Hematopoietic multipotent progenitor cell treated with erythropoietin and hydrocortisone succinate and interleukin-3 and kit ligand, for 17 days (in vitro differentiated cells): ENCODE measurements around the gene TBCEL.
A peak's percentile ranks its signal among the peaks of the same experiment; 100 is the strongest.

Experiments
- DNase-seq: peaks from one replicate; pipeline ENCODE4 v3.0.0-alpha.2; 2015; ENCODE audit warnings: low spot score

Gene TBCEL

DNA sequence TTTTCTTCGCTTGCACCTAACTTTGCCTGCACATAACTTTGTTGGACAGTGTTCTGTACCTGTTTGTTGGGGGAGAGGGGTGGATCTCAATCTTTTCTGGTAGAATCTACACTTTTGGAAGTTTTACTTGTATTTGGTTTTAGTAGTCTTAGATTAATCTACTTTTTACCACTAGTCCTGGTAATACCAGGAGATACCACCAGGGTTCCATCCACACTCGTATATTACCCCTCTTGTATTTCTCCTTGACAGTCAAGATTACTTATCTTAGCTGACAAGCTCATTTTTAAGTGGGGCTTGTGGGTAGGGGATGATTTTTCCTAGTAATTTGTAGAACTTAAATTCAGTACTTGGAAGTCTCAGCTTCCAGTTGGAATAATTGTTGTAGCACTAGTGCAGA lies 39.8 kb downstream of the TBCEL start:
- peak; percentile 36 for DNase-seq

- no peak for DNase-seq
Observed at GRCh38 chr11:121066623-121067022, 42.7 kb downstream of the TBCEL start.

- DNase-seq = no peak
Observed at GRCh38 chr11:121067026-121067425, 43.1 kb downstream of the TBCEL start.

- DNase-seq = no peak
Observed at GRCh38 chr11:121067453-121067852, 43.6 kb downstream of the TBCEL start.

GRCh38 chr11:121067962-121068647 lies 44.2 kb downstream of the TBCEL start:
- DNase-seq = no peak

GRCh38 chr11:121068787-121069186 lies 44.9 kb downstream of the TBCEL start:
- no peak for DNase-seq

DNA sequence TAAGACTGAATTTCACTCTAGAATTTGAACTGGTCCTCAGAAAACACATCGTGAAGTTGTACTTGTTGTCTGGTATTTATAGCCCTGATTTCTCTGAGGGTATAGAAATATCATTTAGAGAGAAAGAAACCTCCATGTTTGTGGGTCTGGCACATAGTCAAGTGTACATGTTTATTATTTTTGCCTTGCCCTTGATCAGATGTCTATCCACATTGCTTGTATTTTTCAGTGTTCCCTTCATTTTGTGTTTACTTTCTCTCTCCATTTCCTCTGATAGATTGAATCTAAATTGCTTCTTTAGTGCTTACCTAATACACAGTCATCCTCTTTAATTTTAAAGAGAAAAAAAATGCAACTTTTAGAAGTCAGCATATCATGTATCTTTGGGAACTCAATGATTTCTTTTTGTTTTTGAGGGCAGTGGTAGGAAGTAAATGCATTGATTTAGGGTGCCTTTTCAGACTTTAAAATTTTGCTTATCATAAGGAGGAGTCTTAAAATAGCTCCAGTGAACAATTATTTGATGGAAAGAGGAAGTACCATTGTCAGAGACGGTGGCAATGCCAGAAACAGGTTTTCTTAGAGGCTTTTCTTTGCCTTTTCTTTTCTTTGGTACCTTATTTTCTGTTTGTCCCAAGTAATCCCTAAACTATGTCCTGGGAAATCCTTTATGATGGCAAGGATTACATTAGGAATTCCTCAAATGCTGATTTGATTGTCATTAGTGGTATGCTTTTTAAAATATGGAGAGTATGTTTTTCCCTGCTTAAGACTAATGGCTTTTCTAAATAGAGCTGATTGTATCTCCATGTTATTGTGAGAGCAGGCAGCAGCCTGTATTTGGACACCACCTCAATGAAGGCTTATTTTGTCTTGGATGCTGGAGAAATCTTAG lies 47.3 kb downstream of the TBCEL start:
- DNase-seq = no peak

DNA sequence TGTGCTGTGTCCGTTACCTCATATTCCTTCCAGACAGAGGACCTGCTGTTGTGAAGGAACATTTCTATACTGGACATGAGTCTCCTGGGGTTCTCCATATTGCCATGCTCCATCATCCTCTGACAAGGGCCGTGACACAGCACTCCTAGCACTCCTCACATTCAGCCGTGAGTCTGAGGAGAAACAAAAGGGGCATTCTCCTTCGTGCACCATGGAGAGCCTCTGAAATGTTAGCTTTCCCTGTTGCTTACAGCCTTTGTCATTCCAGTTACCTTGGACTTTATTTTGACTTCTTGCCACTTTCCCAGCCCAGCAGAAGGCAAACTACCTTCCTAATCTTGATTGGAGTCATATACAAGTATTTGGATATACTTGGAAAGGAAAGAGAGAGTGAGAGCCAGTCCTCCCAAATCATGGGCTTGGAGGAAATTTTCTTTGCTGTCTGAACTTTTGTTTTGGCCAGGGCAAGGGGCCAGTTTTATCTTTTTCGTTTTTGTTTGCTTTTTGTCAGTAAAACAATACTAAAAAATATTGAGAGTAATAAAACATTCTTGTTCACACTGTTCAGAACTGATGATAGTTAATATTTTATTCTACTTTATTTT lies 48.0 kb downstream of the TBCEL start:
- no peak for DNase-seq

- no peak for DNase-seq
Observed at GRCh38 chr11:121081321-121081720, 57.4 kb downstream of the TBCEL start.

DNA sequence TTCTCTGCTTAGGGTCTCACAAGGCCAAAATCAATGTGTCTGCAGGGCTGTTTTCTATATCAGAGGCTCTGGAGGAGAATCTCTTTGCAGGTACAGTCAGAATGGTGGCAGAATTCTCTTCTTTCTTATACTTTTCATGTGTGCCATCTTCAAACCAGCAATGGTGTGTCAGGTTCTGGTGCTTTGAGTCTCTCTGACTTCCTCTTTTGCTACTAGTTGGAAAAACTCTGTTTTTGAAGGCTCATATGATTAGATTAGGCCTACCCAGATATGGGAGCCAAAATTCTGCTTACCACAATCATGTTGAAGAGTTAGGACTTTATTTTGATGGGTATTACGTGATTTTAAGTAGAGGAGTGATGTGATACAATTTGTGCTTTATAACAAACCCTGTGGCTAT lies 58.3 kb downstream of the TBCEL start:
- DNase-seq = no peak

DNA sequence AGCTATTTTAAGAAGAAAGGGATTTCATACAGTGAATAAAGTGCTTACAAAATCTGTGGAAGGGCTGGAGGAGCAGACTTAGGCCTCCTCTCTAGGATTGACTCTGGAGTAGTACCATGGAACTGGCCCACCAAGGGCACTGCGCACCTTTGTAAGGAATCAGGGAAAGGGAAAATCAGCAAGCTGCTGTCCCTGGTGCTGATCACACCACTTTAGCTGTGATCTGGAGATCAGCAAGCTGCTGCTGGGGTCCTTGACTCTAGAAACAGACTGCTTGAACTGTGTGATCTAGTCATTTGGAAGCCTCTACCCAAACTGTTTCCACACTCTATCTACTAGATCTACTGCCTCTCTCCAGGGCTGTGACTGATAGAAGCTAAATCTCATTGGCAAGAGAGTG lies 58.8 kb downstream of the TBCEL start:
- DNase-seq = no peak

GRCh38 chr11:121086866-121087265 lies 63.0 kb downstream of the TBCEL start:
- no peak for DNase-seq

DNA sequence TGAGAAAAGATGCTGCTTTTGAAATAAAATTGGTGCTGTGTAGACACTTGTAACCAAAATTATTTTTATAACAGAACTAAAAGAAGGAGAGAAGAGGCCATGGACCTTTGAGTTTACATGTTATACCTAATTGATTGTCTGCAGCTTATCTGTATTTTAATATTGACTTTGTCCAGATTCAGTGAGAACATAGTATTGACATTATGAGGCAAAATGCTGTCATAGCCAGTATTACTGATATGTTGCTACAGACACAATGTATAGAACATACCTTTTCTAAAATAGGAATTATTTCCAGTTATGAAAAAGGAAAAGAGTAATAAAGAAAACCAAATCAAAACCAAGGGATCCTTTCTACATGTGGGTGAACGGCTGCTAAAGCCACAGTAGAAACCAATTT lies 65.7 kb downstream of the TBCEL start:
- DNase-seq = no peak

GRCh38 chr11:121090145-121090721 lies 66.3 kb downstream of the TBCEL start:
- DNase-seq = no peak

DNA sequence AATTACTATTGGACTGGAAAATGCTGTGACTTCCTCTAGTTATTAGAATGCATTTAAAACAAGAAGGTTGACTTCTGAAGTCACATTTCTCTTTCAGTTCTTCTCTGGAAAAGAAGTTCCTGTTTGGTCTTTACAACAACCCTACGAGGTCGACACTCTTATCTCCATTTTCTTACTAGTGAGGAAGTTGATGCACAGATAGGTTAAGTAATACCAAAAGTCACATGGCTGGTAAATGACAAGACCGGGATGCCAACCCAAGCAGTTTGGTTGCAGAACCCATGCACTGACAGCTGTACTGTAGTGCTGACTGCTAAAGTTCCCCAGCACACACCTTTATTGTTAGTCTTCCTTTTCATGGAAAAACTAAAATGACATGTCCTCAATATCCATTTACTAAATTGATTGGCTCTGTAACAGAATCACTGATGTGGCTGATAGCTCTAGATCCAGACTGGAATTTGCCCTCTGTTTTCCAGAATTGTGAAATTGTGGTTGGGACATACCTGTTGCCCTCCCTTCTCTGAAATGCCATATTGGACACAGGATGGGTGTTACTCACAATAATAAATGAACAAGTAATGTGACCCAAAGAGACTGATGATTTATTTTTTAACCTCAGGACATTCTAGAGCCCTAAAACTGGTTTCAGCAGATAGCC lies 67.7 kb downstream of the TBCEL start:
- DNase-seq = no peak

- DNase-seq = no peak
Observed at GRCh38 chr11:121095561-121095960, 71.7 kb downstream of the TBCEL start.

- DNase-seq = no peak
Observed at GRCh38 chr11:121099364-121099763, 75.5 kb downstream of the TBCEL start.

GRCh38 chr11:121099885-121100284 lies 76.0 kb downstream of the TBCEL start:
- DNase-seq = no peak

DNA sequence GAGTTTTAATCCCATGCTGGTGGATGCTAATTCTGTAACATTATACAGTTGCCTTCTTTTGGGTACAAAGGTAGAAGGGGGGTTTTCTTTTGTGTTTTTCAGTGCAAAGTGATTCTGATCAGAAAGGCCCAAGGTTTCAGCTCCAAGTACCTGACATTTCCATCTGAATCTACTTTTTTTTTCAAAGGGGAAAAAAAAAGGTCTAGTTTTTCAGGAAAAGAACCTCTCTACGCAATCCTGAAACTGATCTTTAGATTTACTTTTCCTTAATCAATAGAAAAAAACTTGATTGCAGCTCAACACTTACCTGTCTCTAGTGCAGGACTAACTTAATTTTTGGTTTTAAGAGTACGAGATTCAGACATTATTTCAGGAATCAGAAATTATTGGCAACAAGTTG lies 77.0 kb downstream of the TBCEL start, which contains the start of gene TECTA:
Gene TECTA, plus strand, starts transcription at position 301 of the 400 bp plus-strand sequence. CDS start 1,423 bp downstream, outside the sequence.
- no peak for DNase-seq

GRCh38 chr11:121104312-121104762 lies 80.4 kb downstream of the TBCEL start:
- no peak for DNase-seq

DNA sequence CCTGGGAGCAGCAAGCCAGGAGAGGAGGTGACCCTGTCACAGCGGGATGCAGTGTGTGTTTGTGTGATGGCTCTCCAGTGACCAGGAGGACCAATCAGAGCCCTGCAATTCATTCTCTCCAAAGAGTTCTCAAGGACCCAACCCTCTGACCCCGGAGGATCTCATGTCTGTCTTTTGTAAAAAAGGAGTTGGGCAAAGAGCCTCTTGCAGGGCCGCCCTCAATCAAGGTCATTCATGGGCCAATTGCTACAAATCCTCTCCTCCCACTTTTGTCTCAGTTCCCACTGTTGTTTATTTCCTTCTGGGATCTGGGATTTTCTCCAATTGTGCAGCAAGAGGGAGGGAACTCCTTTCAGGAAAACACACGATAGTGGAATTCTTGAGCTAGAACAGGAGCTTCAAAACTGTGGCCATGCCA lies 81.2 kb downstream of the TBCEL start:
- DNase-seq = no peak
